Natural killer cell (primary cell): ENCODE results near the gene ZYG11B. TPM values are rescaled to one million over a fixed set of nuclear protein-coding genes. Genes with fewer than 3 reads are reported as not detected.

Experiments used
- ATAC-seq, 3 donors: fragments of 150-1000 bp in 2 of 3; fragments of 200-7000 bp in 1 of 3; cut with Tn5 transposase; 1 replicate in 1 of 3; 2 replicates in 2 of 3; pipeline ENCODE4 v1.10.0; 2021; ENCODE audit warnings: mild to moderate bottlenecking in 2 of 3, moderate library complexity in 2 of 3
- DNase-seq, 2 donors: peaks; one replicate each; pipeline versions ENCODE4 v3.0.0 to v3.0.0-alpha.2; 2013 to 2021; ENCODE audit warnings: mixed read lengths in 1 of 2
- H3K27ac ChIP-seq: one replicate; pipeline ENCODE4 v1.5.1; 2013; ENCODE audit warnings: mild to moderate bottlenecking, low read length
- H3K27me3 ChIP-seq: one replicate; pipeline ENCODE4 v1.6.1; 2013; ENCODE audit warnings: low read length; ENCODE audit not compliant: control insufficient read depth, insufficient read depth
- H3K36me3 ChIP-seq: one replicate; pipeline ENCODE4 v1.6.1; 2013; ENCODE audit warnings: low read length; ENCODE audit not compliant: control insufficient read depth, insufficient read depth
- H3K4me1 ChIP-seq: one replicate; pipeline ENCODE4 v1.6.1; 2013; ENCODE audit warnings: low read length; ENCODE audit not compliant: control insufficient read depth, insufficient read depth
- H3K4me3 ChIP-seq: one replicate; pipeline ENCODE4 v1.5.1; 2013; ENCODE audit warnings: low read length
- H3K9me3 ChIP-seq: one replicate; pipeline ENCODE4 v1.6.1; 2013; ENCODE audit warnings: low read length; ENCODE audit not compliant: control insufficient read depth, insufficient read depth
- H3K27ac Mint-ChIP-seq, 2 donors: one replicate each; pipeline ENCODE4 v1.8.0; 2022; ENCODE audit warnings: mild to moderate bottlenecking in 2 of 2, mixed read lengths in 2 of 2, moderate library complexity in 1 of 2
- H3K27me3 Mint-ChIP-seq, 2 donors: one replicate each; pipeline ENCODE4 v1.8.0; 2022; ENCODE audit warnings: low read depth in 2 of 2, mixed read lengths in 2 of 2
- H3K36me3 Mint-ChIP-seq: one replicate; pipeline ENCODE4 v1.8.0; 2022; ENCODE audit warnings: mixed read lengths
- H3K4me1 Mint-ChIP-seq, 2 donors: one replicate each; pipeline ENCODE4 v1.8.0; 2022; ENCODE audit warnings: mixed read lengths in 2 of 2
- H3K4me3 Mint-ChIP-seq: one replicate; pipeline ENCODE4 v1.8.0; 2022; ENCODE audit warnings: mild to moderate bottlenecking, moderate library complexity, mixed read lengths
- H3K9me3 Mint-ChIP-seq, 2 donors: one replicate each; pipeline ENCODE4 v1.8.0; 2022; ENCODE audit warnings: mixed read lengths in 2 of 2
- CTCF ChIP-seq: fragments of 200-600 bp; IDR thresholded peaks from one replicate; pipeline ENCODE4 v1.8.0; 2022; ENCODE audit warnings: antibody characterized with exemption
- WGBS: methylation state at CpG from one replicate; pipeline ENCODE4 v1.1.7; 2013; ENCODE audit warnings: missing lambda C conversion rate; ENCODE audit not compliant: insufficient coverage; 5-methylcytosine and 5-hydroxymethylcytosine counted together
- intact Hi-C: fragments of 100-400 bp; cut with micrococcal nuclease; formaldehyde crosslinking; loops from one replicate; pipeline ENCODE4 v1.14.2; 2022
- total RNA-seq, 4 donors: library from RNA; stranded (reverse); fragments of 120-200 nt in 1 of 4; gene quantifications; one replicate each; pipeline versions ENCODE4 v1.2.3 to v1.2.4, GENCODE V29; 2013 to 2022

ZYG11B gene
- total RNA-seq, 3 donors from 2014 or later (not counting 1 experiment from before 2014, with no cell fraction given): 7.4 to 11.8 (median 10.7) TPM

GRCh38 chr1:52706941-52707926 lies 19.0 kb upstream of the ZYG11B start:
- H3K36me3 Mint-ChIP-seq: no peaks in the 10 kb centered on the region
- intact Hi-C loops: no loop called here
- no peak overlapping the region for H3K27ac Mint-ChIP-seq

GRCh38 chr1:52707927-52708655 lies 18.2 kb upstream of the ZYG11B start:
- intact Hi-C loops: no loop called here

More at GRCh38 chr1:52706941-52707926, 19.0 kb upstream of the ZYG11B start:
- Mint-ChIP-seq H3K9me3 (no peaks in the 10 kb centered on the region), H3K4me1 (peaks cover 9 to 18% of the 10 kb centered on the region in 2 donors), H3K4me3 (no peak overlapping the region), H3K27me3 (peaks cover 7 to 15% of the 10 kb centered on the region in 2 donors)
- H3K4me1 ChIP-seq: peaks cover 15% of the 10 kb centered on the region
- no peak overlapping the region for H3K4me3 ChIP-seq
- WGBS: 89% methylated on average over 17 of the region's 18 CpGs
- no peak for DNase-seq
- H3K36me3 ChIP-seq: no peaks in the 10 kb centered on the region
- TF ChIP-seq CTCF: no peak
- H3K27me3 ChIP-seq: no peaks in the 10 kb centered on the region
- H3K9me3 ChIP-seq: no peaks in the 10 kb centered on the region
- ATAC-seq: no peak
- H3K27ac ChIP-seq: no peak overlapping the region

GRCh38 chr1:52709016-52709415 lies 17.2 kb upstream of the ZYG11B start:
- no peak overlapping the region for H3K4me3 Mint-ChIP-seq

More at GRCh38 chr1:52707927-52708655, 18.2 kb upstream of the ZYG11B start:
- Histone ChIP-seq H3K4me1 (peaks cover 10% of the 10 kb centered on the region), H3K27me3 (no peaks in the 10 kb centered on the region), H3K36me3 (no peaks in the 10 kb centered on the region), H3K9me3 (no peaks in the 10 kb centered on the region), H3K4me3 (no peak overlapping the region), H3K27ac (no peak overlapping the region)
- Mint-ChIP-seq H3K9me3 (no peaks in the 10 kb centered on the region), H3K4me3 (no peak overlapping the region), H3K27ac (no peak overlapping the region), H3K27me3 (peaks cover 7 to 15% of the 10 kb centered on the region in 2 donors), H3K4me1 (peaks cover 5 to 13% of the 10 kb centered on the region in 2 donors), H3K36me3 (no peaks in the 10 kb centered on the region)
- 70% methylated on average over 5 of the region's 5 CpGs for WGBS
- ATAC-seq (no peak), DNase-seq (no peak)
- no peak for TF ChIP-seq CTCF

More at GRCh38 chr1:52709016-52709415, 17.2 kb upstream of the ZYG11B start:
- Mint-ChIP-seq H3K27me3 (peaks cover 7 to 15% of the 10 kb centered on the region in 2 donors), H3K36me3 (no peaks in the 10 kb centered on the region), H3K27ac (no peak overlapping the region), H3K9me3 (no peaks in the 10 kb centered on the region), H3K4me1 (peaks cover 0 to 5% of the 10 kb centered on the region in 2 donors)
- TF ChIP-seq CTCF: no peak
- peaks cover under 1% of the 10 kb centered on the region for H3K4me1 ChIP-seq
- 82% methylated on average over 5 of the region's 6 CpGs for WGBS
- ATAC-seq (no peak), DNase-seq (no peak)
- H3K27ac ChIP-seq: no peak overlapping the region
- no peaks in the 10 kb centered on the region for H3K27me3 ChIP-seq
- no peaks in the 10 kb centered on the region for H3K9me3 ChIP-seq
- H3K36me3 ChIP-seq: no peaks in the 10 kb centered on the region
- intact Hi-C loops: no loop called here
- no peak overlapping the region for H3K4me3 ChIP-seq
